BE2C (cell line): ENCODE results near the gene UTP18.

Experiments
- DNase-seq: peaks from one replicate; pipeline ENCODE4 v3.0.0-alpha.2; 2020
- H3K27me3 ChIP-seq: fragments of 250-450 bp; sonication (Bioruptor Pico); 2 replicates; pipeline ENCODE4 v1.5.1; 2020; ENCODE audit warnings: mild to moderate bottlenecking
- H3K36me3 ChIP-seq: fragments of 250-450 bp; sonication (Bioruptor Pico); 2 replicates; pipeline ENCODE4 v1.5.1; 2020; ENCODE audit warnings: mild to moderate bottlenecking
- H3K4me1 ChIP-seq: fragments of 250-450 bp; sonication (Bioruptor Pico); 2 replicates; pipeline ENCODE4 v1.5.1; 2020
- H3K4me3 ChIP-seq: 2 replicates; pipeline ENCODE4 v1.5.1; 2011; ENCODE audit warnings: low read depth, low read length
- H3K9me3 ChIP-seq: fragments of 250-450 bp; sonication (Bioruptor Pico); 2 replicates; pipeline ENCODE4 v1.5.1; 2020
- TF ChIP-seq, protein P1 (sequence below): IDR thresholded peaks from 2 replicates; pipeline ENCODE4 v1.5.1; 2012; ENCODE audit warnings: mild to moderate bottlenecking, low read depth, low read length

Gene UTP18

GRCh38 chr17:51341457-51341856, 81.1 kb downstream of the UTP18 start:
- no peak for DNase-seq
- no peaks in the 10 kb centered on the region for H3K36me3 ChIP-seq
- H3K4me3 ChIP-seq = no peak overlapping the region
- H3K27me3 ChIP-seq = no peaks in the 10 kb centered on the region
- no peaks in the 10 kb centered on the region for H3K4me1 ChIP-seq
- no peaks in the 10 kb centered on the region for H3K9me3 ChIP-seq
- TF ChIP-seq, protein P1, sequence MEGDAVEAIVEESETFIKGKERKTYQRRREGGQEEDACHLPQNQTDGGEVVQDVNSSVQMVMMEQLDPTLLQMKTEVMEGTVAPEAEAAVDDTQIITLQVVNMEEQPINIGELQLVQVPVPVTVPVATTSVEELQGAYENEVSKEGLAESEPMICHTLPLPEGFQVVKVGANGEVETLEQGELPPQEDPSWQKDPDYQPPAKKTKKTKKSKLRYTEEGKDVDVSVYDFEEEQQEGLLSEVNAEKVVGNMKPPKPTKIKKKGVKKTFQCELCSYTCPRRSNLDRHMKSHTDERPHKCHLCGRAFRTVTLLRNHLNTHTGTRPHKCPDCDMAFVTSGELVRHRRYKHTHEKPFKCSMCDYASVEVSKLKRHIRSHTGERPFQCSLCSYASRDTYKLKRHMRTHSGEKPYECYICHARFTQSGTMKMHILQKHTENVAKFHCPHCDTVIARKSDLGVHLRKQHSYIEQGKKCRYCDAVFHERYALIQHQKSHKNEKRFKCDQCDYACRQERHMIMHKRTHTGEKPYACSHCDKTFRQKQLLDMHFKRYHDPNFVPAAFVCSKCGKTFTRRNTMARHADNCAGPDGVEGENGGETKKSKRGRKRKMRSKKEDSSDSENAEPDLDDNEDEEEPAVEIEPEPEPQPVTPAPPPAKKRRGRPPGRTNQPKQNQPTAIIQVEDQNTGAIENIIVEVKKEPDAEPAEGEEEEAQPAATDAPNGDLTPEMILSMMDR = no peak

DNA sequence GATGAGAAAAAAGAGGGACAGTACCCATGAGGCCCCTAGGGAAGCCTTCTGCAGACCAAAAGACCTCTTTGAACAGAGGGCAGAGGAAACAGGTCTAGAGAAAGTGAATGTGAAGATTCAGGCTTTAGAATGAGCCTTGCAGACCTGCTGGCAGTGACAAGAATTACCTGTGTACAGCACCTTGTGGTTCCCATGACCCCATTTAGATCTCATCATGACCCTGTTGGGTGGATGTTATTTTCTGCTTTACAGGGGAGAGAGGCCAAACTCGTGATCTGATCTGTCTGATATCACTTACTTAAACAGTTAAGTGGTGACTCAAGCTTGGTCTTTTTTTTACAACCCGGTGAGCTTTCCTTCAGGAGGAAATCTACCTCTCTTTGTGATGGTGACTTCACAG, 81.9 kb downstream of the UTP18 start:
- no peaks in the 10 kb centered on the region for H3K27me3 ChIP-seq
- H3K4me1 ChIP-seq = no peaks in the 10 kb centered on the region
- TF ChIP-seq, protein P1 = no peak
- H3K36me3 ChIP-seq = no peaks in the 10 kb centered on the region
- DNase-seq = no peak
- no peak overlapping the region for H3K4me3 ChIP-seq
- H3K9me3 ChIP-seq = no peaks in the 10 kb centered on the region

GRCh38 chr17:51344532-51344931, 84.2 kb downstream of the UTP18 start:
- no peak overlapping the region for H3K4me3 ChIP-seq
- H3K9me3 ChIP-seq = no peaks in the 10 kb centered on the region
- H3K27me3 ChIP-seq = no peaks in the 10 kb centered on the region
- TF ChIP-seq, protein P1 = no peak
- H3K4me1 ChIP-seq = no peaks in the 10 kb centered on the region
- no peaks in the 10 kb centered on the region for H3K36me3 ChIP-seq
- no peak for DNase-seq

DNA sequence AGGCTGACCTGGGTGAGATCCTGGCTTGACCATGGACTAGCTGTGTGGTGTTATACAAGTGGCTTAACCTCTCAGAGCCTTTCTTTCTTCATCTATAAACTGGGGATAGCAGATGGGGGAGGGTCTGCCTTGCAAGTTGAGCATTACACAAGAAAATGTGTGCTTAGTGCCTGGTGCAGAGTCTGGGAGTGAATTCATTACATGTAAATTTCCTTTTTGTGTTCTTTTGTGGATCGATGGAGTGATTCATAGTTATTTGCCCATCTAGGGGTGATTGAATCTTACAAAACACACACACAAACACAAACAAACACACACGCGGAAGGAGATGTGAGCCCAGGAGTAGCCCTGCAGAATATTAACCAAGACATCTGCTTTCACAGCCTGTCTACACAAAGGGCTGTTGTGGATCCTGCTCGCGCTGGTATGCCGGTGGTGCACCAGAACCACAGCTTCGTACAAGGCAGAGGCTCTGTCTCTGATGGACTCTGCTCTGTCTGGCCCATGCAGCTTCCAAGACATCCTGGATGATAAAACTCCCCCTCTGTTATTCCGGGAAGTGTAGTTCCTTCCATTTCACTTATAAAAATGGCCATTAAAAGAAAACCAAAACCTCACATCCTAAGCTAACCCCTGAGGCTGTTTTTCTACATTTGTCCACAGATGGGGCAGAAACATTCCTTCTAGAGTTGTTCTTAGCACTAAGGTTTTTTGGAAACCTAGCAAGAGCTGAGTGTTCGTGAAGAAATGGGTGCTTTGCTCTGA, 86.1 kb downstream of the UTP18 start:
- H3K4me1 ChIP-seq = no peaks in the 10 kb centered on the region
- no peaks in the 10 kb centered on the region for H3K9me3 ChIP-seq
- no peaks in the 10 kb centered on the region for H3K36me3 ChIP-seq
- DNase-seq = no peak
- H3K27me3 ChIP-seq = no peaks in the 10 kb centered on the region
- no peak overlapping the region for H3K4me3 ChIP-seq
- TF ChIP-seq, protein P1 = no peak
